A549 (cell line): Measurements from ENCODE around the gene TCERG1L.

Experiments used
- GATA3 ChIP-seq: IDR thresholded peaks from 2 replicates; pipeline ENCODE4 v1.6.1; 2012; ENCODE audit warnings: borderline replicate concordance
- KDM5A ChIP-seq: fragments of 200-600 bp; sonication (generic); IDR thresholded peaks from 2 replicates; pipeline ENCODE4 v1.6.1; 2016; ENCODE audit warnings: antibody characterized with exemption, mild to moderate bottlenecking
- POLR2A ChIP-seq: IDR thresholded peaks from 2 replicates; pipeline ENCODE4 v1.6.1; 2012; ENCODE audit warnings: mild to moderate bottlenecking, low read length
- SMC3 ChIP-seq: fragments of >200 bp; sonication (Bioruptor Twin); formaldehyde crosslinking; IDR thresholded peaks from 3 replicates; pipeline ENCODE4 v1.6.1; 2018; ENCODE audit warnings: inconsistent platforms
- TF ChIP-seq, protein P1 (sequence below): IDR thresholded peaks from 2 replicates; pipeline ENCODE4 v1.6.1; 2012
- TF ChIP-seq, protein P2 (sequence below): fragments of >200 bp; sonication (Bioruptor Twin); formaldehyde crosslinking; IDR thresholded peaks from 3 replicates; pipeline ENCODE4 v1.5.1; 2016

DNA sequence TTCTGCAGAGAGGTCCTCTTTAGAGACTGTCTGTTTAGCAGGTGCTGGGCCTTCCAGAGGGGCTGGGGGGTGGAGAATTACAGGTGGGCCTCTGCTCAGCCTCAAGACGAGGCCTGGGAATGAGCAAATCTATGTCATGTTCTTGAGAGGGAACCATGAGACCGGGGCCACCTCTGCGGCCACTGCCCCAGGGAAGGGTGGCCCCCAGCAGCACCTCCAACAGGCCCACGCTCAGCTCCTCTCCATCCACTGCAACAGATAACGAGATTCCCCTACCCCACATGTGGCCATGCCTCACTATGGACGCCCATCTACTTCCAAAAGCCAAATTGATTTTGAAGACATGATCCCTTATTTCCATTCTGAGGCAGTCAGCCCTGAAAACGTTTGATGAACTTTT lies 176.9 kb downstream of the TCERG1L start:
- TF ChIP-seq, protein P1, sequence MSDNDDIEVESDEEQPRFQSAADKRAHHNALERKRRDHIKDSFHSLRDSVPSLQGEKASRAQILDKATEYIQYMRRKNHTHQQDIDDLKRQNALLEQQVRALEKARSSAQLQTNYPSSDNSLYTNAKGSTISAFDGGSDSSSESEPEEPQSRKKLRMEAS: no peak
- TF ChIP-seq SMC3: no peak
- TF ChIP-seq KDM5A: no peak
- TF ChIP-seq, protein P2, sequence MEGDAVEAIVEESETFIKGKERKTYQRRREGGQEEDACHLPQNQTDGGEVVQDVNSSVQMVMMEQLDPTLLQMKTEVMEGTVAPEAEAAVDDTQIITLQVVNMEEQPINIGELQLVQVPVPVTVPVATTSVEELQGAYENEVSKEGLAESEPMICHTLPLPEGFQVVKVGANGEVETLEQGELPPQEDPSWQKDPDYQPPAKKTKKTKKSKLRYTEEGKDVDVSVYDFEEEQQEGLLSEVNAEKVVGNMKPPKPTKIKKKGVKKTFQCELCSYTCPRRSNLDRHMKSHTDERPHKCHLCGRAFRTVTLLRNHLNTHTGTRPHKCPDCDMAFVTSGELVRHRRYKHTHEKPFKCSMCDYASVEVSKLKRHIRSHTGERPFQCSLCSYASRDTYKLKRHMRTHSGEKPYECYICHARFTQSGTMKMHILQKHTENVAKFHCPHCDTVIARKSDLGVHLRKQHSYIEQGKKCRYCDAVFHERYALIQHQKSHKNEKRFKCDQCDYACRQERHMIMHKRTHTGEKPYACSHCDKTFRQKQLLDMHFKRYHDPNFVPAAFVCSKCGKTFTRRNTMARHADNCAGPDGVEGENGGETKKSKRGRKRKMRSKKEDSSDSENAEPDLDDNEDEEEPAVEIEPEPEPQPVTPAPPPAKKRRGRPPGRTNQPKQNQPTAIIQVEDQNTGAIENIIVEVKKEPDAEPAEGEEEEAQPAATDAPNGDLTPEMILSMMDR: no peak
- no peak for TF ChIP-seq POLR2A
- TF ChIP-seq GATA3: no peak
